Transverse colon (tissue), 4 donors: ENCODE data around the gene PRAC1. TPM values are rescaled to one million over a fixed set of nuclear protein-coding genes. Genes with fewer than 3 reads are reported as not detected.

ENCODE experiments used
- DNase-seq: peaks from one replicate; pipeline ENCODE4 v3.0.0-alpha.2; 2019
- H3K27ac ChIP-seq, 4 donors: fragments of 200-600 bp; sonication (generic); 2 replicates each; pipeline ENCODE4 v1.5.1; 2016 to 2018; ENCODE audit warnings: inconsistent platforms in 4 of 4
- H3K27me3 ChIP-seq: fragments of 200-600 bp; sonication (generic); 2 replicates; pipeline ENCODE4 v1.5.1; 2017; ENCODE audit warnings: inconsistent platforms
- H3K36me3 ChIP-seq, 4 donors: fragments of 200-600 bp; sonication (generic); 2 replicates each; pipeline ENCODE4 v1.5.1; 2017 to 2019; ENCODE audit warnings: inconsistent platforms in 4 of 4
- H3K4me1 ChIP-seq, 4 donors: fragments of 200-600 bp; sonication (generic); 2 replicates each; pipeline ENCODE4 v1.5.1; 2017 to 2020; ENCODE audit warnings: inconsistent platforms in 4 of 4
- H3K4me3 ChIP-seq, 4 donors: fragments of 200-600 bp; sonication (generic); 1 replicate in 1 of 4; 2 replicates in 3 of 4; pipeline versions ENCODE4 v1.5.1 to v1.6.1; 2017 to 2019; ENCODE audit warnings: inconsistent platforms in 4 of 4
- H3K9me3 ChIP-seq, 2 donors: fragments of 200-600 bp; sonication (generic); 2 replicates each; pipeline ENCODE4 v1.5.1; 2017 to 2019; ENCODE audit warnings: inconsistent platforms in 2 of 2
- EP300 ChIP-seq: sonication (generic); formaldehyde crosslinking; IDR thresholded peaks from one replicate; pipeline ENCODE4 v1.6.1; 2017; ENCODE audit warnings: antibody characterized with exemption, low read depth
- POLR2A ChIP-seq: fragments of 450-650 bp; IDR thresholded peaks from one replicate; pipeline ENCODE4 v1.6.1; 2016; ENCODE audit warnings: antibody characterized with exemption, mild to moderate bottlenecking, moderate library complexity
- POLR2AphosphoS5 ChIP-seq, 3 donors: sonication (generic); formaldehyde crosslinking; IDR thresholded peaks; one replicate each; pipeline ENCODE4 v1.6.1; 2016; ENCODE audit warnings: antibody characterized with exemption in 3 of 3
- WGBS, 2 donors: methylation state at CpG; one replicate each; pipeline ENCODE4 v1.1.5; 2018; ENCODE audit warnings: low coverage in 1 of 2; 5-methylcytosine and 5-hydroxymethylcytosine counted together
- in situ Hi-C, 4 donors: fragments of 200-750 bp; cut with MboI; loops; one replicate each; pipeline versions ENCODE4 v1.15.0 to v1.15.1; 2017; ENCODE audit warnings: low sequenced_read_pairs in 3 of 4, low pct_ligation_motif_present in 1 of 4, low pct_unique_long_range_greater_than_20kb in 1 of 4
- intact Hi-C: fragments of 100-400 bp; cut with DNase I; formaldehyde crosslinking; loops from one replicate; pipeline ENCODE4 v1.15.1; 2023; ENCODE audit warnings: low total_unique reads
- total RNA-seq, 4 donors: library from RNA; depleted of rRNA; stranded (reverse); fragments of >200 nt; gene quantifications; one replicate each; pipeline ENCODE4 v1.1.0, GENCODE V29; 2016
- TF ChIP-seq, protein P1 (sequence below), 5 experiments: fragments of 200-600 bp in 3 of 5; fragments of 450-650 bp in 2 of 5; sonication (generic) in 3 of 5; IDR thresholded peaks; 1 replicate in 2 of 5; 2 replicates in 3 of 5; pipeline ENCODE4 v1.5.1; 2016 to 2017; ENCODE audit warnings: antibody characterized with exemption in 5 of 5, inconsistent platforms in 3 of 5, mild to moderate bottlenecking in 2 of 5, moderate library complexity in 1 of 5

The PRAC1 gene
- total RNA-seq, 4 donors from 2014 or later = 4.4 TPM; not detected in 3

DNA sequence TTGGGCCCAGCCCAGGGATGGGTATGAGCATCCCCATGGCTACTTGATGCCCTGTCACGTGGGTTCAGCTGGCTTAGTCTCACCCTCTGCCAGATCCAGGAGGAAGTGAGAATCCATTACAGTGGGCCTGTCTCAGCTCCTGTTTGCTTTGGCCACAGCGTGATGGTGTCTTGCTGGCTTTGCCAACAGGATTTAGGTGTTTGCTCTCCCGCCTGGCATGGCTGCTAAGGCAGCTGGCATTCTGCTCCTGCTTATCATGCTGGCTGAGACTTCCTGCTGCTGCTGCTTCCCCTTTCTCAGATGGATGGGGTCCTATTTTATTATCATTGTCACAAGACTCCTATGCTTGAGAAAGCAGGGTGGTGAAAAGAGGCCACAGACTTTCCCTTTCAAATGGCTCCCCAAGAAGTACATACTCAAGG is 34.5 kb upstream of the PRAC1 start:
- Histone ChIP-seq H3K27ac (peak overlapping the region; percentile 22 to 62 (median 51)), H3K36me3 (no peaks in the 10 kb centered on the region), H3K9me3 (no peaks in the 10 kb centered on the region), H3K4me3 (no peak overlapping the region), H3K27me3 (peaks cover 88% of the 10 kb centered on the region), H3K4me1 (peaks cover 0 to 67% (median 32%) of the 10 kb centered on the region in 4 donors)
- TF ChIP-seq POLR2AphosphoS5 (IDR thresholded peaks at IDR 0.05) = no peak
- TF ChIP-seq EP300 = no peak
- no peak for TF ChIP-seq POLR2A
- TF ChIP-seq, protein P1, sequence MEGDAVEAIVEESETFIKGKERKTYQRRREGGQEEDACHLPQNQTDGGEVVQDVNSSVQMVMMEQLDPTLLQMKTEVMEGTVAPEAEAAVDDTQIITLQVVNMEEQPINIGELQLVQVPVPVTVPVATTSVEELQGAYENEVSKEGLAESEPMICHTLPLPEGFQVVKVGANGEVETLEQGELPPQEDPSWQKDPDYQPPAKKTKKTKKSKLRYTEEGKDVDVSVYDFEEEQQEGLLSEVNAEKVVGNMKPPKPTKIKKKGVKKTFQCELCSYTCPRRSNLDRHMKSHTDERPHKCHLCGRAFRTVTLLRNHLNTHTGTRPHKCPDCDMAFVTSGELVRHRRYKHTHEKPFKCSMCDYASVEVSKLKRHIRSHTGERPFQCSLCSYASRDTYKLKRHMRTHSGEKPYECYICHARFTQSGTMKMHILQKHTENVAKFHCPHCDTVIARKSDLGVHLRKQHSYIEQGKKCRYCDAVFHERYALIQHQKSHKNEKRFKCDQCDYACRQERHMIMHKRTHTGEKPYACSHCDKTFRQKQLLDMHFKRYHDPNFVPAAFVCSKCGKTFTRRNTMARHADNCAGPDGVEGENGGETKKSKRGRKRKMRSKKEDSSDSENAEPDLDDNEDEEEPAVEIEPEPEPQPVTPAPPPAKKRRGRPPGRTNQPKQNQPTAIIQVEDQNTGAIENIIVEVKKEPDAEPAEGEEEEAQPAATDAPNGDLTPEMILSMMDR (IDR thresholded peaks at IDR 0.05) = no peak
- in situ Hi-C loops (no loop called here), intact Hi-C loops (no loop called here)
- no peak for DNase-seq
- WGBS, 2 donors = 18 to 60% methylated on average over 2 to 3 of the region's 3 CpGs

DNA sequence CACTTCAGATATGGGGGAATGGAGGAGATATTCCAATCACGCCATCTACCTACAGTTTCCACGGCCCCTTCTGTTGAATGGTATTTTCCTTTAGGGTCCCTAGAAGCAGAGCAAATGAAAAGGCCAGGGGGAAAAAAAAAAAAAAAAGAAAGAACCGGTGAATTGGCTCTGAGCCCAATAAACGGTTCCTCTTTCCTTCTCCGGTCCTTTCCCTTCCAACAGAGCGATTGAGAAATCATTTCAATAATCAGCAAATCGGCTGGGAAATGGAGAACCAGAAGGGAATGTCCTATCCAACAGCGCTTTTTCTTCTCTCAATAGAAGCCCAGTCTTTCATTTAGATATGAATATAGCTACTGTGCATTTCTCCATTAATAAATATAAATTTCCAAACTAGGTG is 33.0 kb upstream of the PRAC1 start:
- TF ChIP-seq POLR2A = no peak
- no peak for TF ChIP-seq EP300
- TF ChIP-seq, protein P1 (IDR thresholded peaks at IDR 0.05) = no peak
- TF ChIP-seq POLR2AphosphoS5 (IDR thresholded peaks at IDR 0.05) = no peak
- in situ Hi-C loops = no loop called here
- Histone ChIP-seq H3K27ac (no peak overlapping the region), H3K9me3 (no peaks in the 10 kb centered on the region), H3K27me3 (peaks cover 89% of the 10 kb centered on the region), H3K4me1 (peaks cover 0 to 56% (median 25%) of the 10 kb centered on the region in 4 donors), H3K36me3 (no peaks in the 10 kb centered on the region), H3K4me3 (peak overlapping the region in 1 of 4 donors; percentile 4)
- intact Hi-C loops = no loop called here
- WGBS, 2 donors = 23 to 60% methylated on average over 1 to 8 of the region's 8 CpGs
- DNase-seq = no peak

DNA sequence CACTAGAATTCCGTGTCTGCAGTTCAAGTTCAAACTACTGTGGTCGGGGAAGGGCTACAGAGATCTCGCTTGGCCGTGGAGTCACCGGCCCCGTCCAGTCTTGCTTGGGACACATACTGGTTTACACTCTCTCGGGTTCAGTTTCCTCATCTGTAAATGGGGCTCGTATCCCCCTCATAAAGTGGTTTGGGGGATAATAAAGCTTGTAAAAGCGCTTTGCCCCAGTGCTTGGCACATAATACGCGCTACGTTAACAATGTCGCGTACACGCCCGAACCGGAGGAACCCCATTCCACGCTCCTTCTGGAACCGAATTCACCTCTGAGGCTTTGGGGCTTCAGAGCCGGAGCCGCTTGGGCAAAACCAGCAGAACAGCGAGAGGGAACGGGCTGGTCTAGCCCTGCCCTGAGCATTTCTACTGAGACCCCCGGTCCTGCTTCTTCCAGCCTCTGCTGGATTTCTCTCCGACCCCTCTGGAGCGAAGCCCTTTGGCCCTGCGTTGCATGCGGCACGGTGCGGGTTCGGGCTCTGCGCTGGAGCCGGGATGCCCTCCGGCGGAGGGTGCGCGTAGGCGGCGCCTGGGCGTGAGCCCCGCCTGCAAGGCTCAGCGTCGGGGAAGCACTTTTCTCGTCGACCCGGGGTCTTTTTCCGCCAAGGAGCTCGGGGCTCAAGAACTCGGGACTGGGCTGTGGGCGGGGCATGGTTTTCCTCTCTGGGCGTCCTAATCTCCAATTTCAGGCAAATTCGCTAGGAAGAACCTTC is 32.4 kb upstream of the PRAC1 start:
- no peaks in the 10 kb centered on the region for H3K9me3 ChIP-seq
- WGBS, 2 donors = 18% methylated on average over 34 of the region's 52 CpGs; no CpG with 5 or more reads in 1 of the 2 donors
- H3K27ac ChIP-seq = no peak overlapping the region
- H3K27me3 ChIP-seq = peaks cover 93% of the 10 kb centered on the region
- peak overlapping the region in 1 of 4 donors; percentile 4 for H3K4me3 ChIP-seq
- no peak for TF ChIP-seq EP300
- no peak for TF ChIP-seq POLR2AphosphoS5 (IDR thresholded peaks at IDR 0.05)
- TF ChIP-seq, protein P1 (IDR thresholded peaks at IDR 0.05) = no peak
- no peak for TF ChIP-seq POLR2A
- in situ Hi-C loops = no loop called here
- no peak for DNase-seq
- H3K36me3 ChIP-seq = no peaks in the 10 kb centered on the region
- intact Hi-C loops = no loop called here
- peaks cover 0 to 50% (median 25%) of the 10 kb centered on the region in 4 donors for H3K4me1 ChIP-seq

DNA sequence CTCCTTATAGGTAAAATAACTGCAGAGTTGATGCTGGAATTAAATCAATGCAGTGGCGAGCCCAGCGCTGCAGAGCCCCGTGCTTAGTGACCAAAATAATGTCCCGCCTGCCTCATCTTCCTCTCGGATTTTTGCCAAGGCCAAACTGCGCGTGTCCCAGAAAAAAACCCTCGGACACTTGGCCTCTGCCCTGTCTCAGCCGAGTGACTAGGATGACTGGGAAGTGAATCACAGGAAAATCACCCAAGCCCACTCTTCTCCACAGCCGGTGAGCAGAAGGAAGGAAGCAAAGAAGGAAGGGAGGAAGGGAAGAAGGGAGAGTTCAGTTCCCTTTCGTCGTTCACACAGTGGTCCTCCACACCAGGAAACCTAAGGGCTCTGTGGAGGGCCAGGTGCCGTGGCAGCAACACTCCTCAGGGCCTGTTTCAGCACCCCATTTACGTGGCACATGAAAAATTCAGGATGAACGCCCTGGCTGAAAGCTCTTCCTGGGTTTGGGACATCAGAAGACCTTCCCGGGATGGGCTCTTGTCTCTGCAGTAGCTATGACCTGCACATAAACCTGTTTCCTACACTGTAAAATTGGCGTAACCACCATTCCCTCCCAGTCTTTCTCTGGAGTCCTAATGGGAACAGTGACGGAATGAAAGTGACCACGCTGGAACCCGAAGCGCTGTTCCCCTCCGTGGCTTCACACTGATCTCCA is 31.6 kb upstream of the PRAC1 start:
- in situ Hi-C loops (no loop called here), intact Hi-C loops (no loop called here)
- H3K4me3 ChIP-seq = no peak overlapping the region
- peaks cover 93% of the 10 kb centered on the region for H3K27me3 ChIP-seq
- TF ChIP-seq POLR2AphosphoS5 (IDR thresholded peaks at IDR 0.05) (no peak), POLR2A (no peak), EP300 (no peak)
- TF ChIP-seq, protein P1 (IDR thresholded peaks at IDR 0.05) = no peak
- no peaks in the 10 kb centered on the region for H3K36me3 ChIP-seq
- peaks cover 0 to 48% (median 25%) of the 10 kb centered on the region in 4 donors for H3K4me1 ChIP-seq
- H3K27ac ChIP-seq = no peak overlapping the region
- 18% methylated on average over 3 to 22 of the region's 22 CpGs for WGBS, 2 donors
- no peaks in the 10 kb centered on the region for H3K9me3 ChIP-seq
- no peak for DNase-seq
